Activated CD4-positive, alpha-beta T cell treated with anti-CD3 and anti-CD28 coated beads, Interleukin-2, amount 50 U/mL, for 4 hours (primary cell): ENCODE results near the gene KRT15.
A peak's percentile ranks its signal among the peaks of the same experiment; 100 is the strongest.

Experiments used
- DNase-seq, 2 experiments: peaks; one replicate each; pipeline ENCODE4 v3.0.0-alpha.2; 2020

KRT15 gene

GRCh38 chr17:41518789-41519449, at the start of gene KRT15:
Gene KRT15, minus strand, starts transcription at chr17:41518890. Its CDS starts 63 bp downstream, at chr17:41518827.
- DNase-seq, result no peak

- no peak for DNase-seq
Observed at GRCh38 chr17:41567317-41567716, 48.6 kb upstream of the KRT15 start.

DNA sequence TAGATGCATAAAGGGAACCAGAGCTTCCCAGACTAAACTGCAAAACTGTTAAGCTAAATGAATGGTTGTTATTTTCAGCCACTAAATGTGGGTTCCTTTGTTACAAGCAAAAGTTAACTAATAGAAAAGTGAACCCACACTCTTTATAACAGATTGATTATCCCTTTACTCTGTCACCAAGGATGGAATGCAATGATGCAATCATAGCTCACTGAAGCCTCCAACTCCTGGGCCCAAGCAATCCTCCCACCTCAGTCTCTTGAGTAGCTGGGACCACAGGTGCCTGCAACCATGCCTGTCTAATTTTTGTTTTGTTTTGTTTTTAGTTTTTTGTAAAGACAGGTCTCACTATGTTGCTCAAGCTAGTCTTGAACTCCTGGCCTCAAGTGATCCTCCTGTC, 46.6 kb upstream of the KRT15 start:
- no peak for DNase-seq

DNA sequence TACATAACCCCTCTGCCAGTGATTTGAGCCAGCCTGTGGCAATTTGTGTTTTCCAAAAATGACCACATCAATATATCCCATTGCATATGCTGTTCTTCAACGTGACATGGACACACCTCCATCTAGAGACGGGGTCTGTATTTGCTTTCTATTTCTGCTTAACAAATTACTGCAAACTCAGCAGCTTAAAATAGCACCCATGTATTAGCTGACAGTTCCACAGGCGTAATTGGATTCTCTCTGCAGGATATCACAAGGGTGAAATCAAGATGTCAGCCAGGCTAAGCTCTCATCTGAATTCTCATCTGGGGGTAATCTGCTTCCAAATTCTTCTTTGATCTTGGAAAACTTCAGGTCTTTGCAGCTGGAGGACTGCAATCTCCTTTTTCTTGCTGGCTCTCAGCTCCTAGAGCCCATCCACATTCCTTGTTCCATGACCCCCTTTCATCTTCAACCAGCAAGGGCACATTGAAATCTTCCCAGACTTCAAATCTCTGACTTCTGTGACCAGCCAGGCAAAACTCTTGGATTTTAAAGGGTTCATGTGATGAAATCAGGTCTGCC, 45.0 kb upstream of the KRT15 start:
- DNase-seq, result no peak

- no peak for DNase-seq
Observed at GRCh38 chr17:41561554-41561953, 42.9 kb upstream of the KRT15 start.

- DNase-seq, result no peak
Observed at GRCh38 chr17:41559548-41559947, 40.9 kb upstream of the KRT15 start.

DNA sequence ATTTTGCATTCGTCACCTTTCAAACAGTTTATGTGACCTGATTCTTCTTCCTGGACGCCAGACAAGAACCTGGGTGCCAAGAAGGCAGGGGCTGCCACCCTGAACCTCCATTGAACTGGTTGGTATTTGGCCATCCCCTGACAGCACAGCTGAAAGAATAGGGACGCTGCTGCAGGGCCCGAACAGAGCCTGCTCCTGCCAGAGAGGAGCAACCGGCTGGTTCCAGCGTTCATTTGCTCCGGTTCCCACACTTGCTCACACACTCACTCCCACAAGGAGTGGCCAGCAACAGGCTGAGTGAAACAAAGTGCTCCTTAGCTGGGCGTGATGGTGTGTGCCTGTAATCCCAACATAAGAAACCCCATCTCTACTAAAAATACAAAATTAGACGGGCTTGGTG, 38.2 kb upstream of the KRT15 start:
- no peak for DNase-seq

DNA sequence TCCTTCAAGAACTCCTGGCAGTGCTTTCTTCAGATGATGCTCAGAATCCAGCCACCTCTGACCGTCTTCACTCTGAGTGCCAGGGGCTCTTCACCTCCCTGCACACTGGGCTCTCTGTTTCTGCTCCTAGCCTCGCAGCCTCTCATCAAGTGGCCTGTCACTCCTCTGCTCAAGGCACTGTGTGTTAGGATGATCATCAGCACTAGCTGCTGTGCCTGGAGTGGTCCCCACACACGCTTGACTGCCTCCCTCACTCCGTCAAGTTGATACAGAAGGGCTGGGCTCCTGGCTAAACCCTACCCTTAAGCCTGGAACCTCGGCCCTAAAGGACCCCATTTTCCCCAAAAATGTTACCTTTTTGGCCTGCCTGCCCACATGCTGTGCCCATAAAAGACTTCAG, 37.6 kb upstream of the KRT15 start:
- no peak for DNase-seq

DNA sequence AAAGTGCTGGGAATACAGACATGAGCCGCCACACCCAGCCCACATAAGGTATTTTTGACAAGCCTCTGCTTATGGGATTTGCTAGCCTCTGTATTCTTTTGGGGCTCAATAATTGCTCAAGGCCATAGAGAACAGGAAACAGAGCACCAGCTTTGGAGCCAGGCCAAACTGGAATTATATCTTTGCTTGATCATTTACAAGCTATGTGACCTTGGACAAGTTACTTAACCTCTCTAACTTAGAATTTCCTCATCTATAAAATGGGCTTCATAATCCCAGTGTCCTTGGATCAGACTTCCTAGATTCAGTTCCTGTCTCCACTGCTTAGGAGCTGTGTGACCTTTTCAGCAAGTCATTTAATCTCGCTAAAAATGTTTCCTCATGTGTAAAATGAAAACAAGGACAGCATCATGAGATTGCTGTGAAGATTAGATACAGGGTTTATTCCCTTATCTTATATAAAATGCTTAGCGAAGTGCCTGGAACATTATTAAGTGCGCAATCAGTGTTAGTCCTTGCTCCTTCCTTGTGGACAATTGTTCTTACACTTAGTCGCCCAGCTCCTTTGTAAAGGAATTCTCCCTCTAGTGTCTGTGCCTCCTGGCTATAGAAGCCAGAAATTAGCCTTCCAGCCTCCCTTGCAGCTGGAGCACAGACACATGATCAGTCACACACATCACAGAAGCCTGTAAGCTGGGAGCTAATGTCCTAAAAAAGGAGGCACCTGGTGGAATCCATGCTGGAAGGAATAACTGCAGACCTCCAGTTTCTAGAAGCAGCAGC, 36.6 kb upstream of the KRT15 start:
- DNase-seq, result no peak

DNA sequence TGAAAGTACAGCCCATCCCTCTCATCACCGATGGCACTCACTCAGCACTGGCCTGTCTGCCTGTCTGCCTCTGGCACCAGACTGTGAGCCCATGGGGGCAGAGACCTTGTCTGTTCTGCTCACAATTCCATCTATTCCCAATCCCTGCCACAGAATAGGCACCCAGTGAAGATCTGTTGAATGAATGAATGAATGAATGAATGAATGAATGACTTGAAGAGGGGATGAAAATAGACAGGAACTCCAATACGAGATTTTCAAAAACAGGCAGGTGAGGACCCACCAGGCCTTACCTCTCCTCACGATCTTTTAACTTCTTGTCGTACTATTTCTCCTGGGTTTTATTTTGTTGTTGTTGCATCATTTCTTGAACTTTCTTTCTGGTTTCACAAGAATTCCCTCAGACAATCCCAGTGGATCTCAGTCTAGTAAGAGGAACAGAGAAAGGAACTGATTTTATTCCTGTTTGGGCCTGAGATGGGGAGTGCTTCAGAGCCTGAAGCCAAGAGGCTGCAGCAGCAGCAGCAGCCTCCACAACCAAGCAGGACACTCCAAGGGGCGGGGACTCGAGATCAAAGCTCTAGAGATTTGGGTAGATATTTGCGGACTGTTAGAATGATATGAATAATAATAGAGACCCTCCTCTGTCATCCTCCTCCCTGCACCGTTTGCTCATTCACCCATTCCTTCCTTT, 35.4 kb upstream of the KRT15 start:
- no peak for DNase-seq

DNA sequence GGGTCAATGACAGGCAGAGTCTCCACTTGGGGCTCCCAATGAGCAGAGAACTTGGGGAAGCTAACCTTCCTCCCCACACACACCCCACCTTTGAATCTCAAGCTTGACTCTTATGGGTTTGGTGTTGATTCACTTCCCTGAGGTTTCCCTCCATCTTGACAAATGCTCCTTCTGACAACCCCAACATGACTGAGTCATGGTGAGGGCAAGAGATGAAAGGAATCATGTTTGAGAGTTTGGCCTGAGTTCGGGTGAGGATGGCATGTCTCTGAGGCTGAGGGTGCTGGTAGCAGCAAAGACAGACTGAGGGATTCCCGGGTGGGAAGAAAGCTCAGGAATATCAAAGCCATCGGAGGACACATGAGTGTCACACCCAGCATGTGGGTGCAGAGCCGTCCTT, 34.5 kb upstream of the KRT15 start:
- no peak for DNase-seq

GRCh38 chr17:41552455-41552854, 33.8 kb upstream of the KRT15 start:
- DNase-seq, result no peak

GRCh38 chr17:41551365-41551764, 32.7 kb upstream of the KRT15 start:
- no peak for DNase-seq

GRCh38 chr17:41549596-41550039, 30.9 kb upstream of the KRT15 start:
- no peak for DNase-seq

GRCh38 chr17:41548844-41549595, 30.3 kb upstream of the KRT15 start:
- peak; percentile 80 to 81 for DNase-seq

DNA sequence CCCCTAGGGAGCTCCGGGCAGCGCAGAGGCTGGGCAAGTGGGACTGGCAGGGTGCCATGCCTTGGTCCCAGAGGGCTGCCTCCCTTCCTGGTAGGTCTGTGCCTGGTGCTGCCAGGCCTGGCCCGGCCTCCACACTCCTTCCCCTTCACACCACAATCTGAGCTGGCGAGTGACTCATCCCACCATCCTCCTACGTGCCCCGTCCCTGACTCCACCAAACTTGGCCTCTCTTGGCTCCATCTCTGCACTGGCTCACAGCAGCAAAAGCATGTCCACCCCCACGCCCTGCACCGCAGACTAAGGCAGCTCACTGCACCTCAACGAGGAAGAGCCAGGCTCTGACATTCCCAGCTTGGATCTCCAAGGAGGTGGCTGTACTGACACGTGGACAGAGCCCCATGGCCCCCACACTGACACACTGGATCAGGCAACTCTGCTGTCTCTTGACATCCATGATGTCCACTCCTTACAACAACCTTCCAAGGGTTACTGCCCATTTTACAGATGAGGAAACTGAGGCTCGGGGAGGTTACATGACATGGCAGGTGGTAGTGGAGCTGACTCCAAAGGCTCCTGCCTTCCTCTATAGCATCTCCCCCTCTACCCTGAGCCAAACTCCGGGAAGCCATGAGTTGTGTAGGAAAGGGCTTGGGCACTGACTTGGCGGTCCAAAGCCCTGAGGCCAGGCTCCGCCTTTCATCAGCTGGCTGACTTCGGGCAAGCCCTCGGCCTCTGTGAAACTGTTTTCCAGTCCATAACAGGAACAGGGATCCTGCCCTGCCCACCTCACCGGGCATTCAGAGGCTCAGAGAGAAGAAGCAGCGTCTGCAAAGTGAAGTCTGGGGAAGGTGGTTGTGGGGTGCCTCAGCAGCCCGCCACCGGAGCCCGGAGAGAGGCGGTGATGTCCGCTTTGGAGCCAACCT, 29.5 kb upstream of the KRT15 start:
- peak; percentile 58 to 66 for DNase-seq

- DNase-seq, result no peak
Observed at GRCh38 chr17:41547378-41547841, 28.7 kb upstream of the KRT15 start.

DNA sequence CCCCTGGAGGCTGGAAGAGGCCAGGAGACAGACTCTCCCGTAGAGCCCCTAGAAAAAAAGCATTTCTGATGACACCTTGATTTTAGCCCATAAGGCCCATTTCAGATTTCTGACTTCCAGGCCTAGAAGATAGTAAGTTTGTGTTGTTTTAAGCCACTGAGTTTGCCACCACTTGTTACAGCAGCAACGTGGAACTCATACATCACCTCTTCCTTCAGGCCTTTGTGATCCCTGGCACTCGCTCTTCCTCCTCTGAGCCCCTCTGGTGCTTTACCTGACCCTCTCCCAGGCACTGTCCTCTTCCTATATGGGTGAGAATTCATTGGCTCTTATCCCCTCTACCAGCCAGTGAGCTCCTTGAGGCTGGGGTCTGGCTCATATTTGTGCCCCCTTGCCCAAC, 28.1 kb upstream of the KRT15 start:
- DNase-seq, result no peak

DNA sequence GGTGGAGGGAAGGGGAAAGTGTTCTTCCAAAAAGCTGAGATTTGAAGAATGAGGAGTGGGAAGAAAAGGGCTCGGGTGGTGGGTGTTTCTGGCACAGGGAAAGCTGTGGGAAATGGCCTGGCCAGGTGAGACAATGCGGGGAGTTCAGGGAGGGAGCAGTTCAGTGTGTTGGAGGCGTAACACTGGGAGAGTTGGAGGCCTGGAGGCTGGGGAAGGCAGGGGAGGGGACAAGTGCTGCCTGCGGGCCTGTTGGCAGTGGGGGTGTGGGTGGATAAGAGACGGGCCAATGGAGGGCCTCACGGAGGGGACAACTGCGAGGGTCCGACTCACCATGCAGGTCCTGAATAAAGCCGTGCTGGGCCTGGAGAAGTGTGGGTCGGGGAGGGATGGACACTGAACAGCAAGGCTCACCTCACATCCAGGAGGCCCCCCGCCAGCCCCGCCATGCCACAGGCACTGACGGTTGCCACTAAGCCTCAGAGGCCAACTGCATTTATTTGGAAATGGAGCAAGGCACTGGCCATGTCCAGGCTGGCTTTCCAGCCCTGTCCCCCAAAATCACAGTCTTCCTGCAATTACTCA, 27.2 kb upstream of the KRT15 start:
- no peak for DNase-seq

DNA sequence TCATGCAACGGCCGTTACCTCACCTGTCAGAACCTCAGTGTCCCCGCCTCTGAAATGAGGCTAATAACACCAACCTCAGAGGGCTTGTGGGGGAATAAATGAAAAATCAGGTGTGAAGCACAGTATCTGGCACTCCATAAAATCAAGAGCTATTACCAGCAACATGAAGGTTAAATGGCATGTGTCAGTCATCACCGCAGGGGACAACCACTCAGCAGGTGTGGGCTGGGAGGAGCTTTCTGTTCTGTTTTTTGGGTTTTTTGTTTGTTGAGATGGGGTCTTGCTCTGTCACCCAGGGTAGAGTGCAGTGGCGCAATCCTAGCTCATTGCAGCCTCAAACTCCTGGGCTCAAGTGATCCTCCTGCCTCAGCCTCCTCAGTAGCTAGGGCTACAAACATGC, 26.2 kb upstream of the KRT15 start:
- DNase-seq, result no peak

DNA sequence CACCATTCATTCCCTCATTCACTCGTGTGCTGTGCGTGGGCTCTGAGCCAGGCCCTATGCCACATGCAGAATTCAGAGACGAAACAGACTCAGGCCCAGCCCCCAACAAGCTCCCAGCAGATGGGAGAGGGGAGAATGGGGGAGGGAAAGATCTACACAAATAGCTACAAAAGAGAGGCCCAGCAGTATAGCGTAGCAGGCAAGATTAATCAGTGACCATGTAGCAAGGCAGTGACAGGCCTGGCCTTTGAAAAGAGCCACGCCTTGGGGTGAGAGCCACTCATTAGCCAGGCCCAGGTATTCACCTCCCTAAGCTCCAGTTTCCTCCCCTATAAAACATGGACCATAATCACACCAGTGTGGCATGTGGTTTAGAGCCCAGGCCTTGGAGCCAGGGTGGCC, 25.8 kb upstream of the KRT15 start:
- DNase-seq, result no peak
